ENCODE data around the gene TNXB. TPM values are rescaled to one million over a fixed set of nuclear protein-coding genes. Genes with fewer than 3 reads are reported as not detected.
A peak's percentile ranks its signal among the peaks of the same experiment; 100 is the strongest.

The TNXB gene
- total and polyA plus RNA-seq, 9 donors = 13.3 to 334 (median 146) TPM

DNA sequence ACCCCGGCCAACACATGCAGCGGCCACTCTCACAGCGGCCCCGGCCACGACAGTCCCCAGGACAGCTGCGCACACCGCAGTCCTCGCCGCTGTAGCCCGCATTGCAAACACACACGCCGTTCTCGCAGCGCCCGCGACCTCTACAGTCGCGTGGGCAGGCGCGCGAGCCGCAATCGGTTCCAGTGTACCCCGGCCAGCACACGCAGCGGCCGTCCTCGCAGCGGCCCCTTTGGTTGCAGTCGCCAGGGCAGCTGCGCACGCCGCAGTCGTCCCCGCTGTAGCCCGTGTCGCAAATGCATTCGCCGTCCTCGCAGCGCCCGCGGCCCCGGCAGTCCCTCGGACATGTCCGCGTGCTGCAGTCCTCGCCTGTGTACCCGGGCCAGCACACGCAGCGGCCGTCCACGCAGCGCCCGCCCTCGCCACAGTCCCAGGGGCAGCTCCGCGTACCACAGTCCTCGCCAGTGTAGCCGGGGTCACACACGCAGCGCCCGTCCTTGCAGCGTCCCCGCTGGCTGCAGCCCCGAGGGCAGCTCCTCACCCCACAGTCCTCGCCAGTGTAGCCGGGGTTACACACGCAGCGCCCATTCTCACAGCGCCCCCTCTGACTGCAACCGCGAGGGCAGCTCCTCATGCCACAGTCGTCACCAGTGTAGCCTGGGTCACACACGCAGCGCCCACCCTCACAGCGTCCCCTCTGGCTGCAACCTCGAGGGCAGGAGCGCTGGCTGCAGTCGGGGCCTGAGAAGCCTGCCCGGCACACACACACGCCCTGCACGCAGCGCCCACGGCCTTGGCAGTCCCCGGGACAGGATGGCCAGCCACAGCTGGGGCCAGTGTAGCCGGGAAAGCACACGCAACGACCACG lies 12.5 kb downstream of the TNXB start:
- 79 to 83% (median 82%) methylated on average over 79 to 90 of the region's 90 CpGs for WGBS, 3 donors
- no peaks in the 10 kb centered on the region for H3K27me3 ChIP-seq
- DNase-seq = no peak
- no peak for TF ChIP-seq POLR2A (IDR thresholded peaks at IDR 0.05)
- no peak for TF ChIP-seq CTCF (IDR thresholded peaks at IDR 0.05)
- no peak for TF ChIP-seq EP300 (IDR thresholded peaks at IDR 0.05)
- H3K36me3 ChIP-seq = no peaks in the 10 kb centered on the region
- H3K27ac ChIP-seq = no peak overlapping the region
- H3K9me3 ChIP-seq = no peaks in the 10 kb centered on the region
- intact Hi-C loops (cut with DNase I) = no loop called here
- H3K4me1 ChIP-seq (ENCODE audit: insufficient read depth) = peaks cover 16% of the 10 kb centered on the region
- H3K4me3 ChIP-seq = no peak overlapping the region

DNA sequence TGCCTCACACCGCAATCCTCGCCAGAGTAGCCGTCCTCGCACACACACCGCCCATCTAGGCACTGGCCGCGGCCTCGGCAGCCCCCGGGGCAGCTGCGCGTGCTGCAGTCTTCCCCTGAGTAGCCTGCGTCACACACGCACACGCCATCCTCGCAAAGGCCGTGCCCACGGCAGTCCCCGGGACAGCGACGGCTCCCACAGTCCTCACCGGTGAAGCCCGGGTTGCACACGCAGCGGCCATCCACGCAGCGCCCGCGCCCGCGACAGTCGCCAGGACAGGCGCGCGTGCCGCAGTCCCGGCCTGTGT lies 13.1 kb downstream of the TNXB start:
- intact Hi-C loops (cut with DNase I) = no loop called here
- H3K4me3 ChIP-seq = no peak overlapping the region
- H3K27ac ChIP-seq = no peak overlapping the region
- no peak for DNase-seq
- no peaks in the 10 kb centered on the region for H3K36me3 ChIP-seq
- 83 to 86% (median 84%) methylated on average over 36 of the region's 36 CpGs for WGBS, 3 donors
- no peaks in the 10 kb centered on the region for H3K9me3 ChIP-seq
- TF ChIP-seq EP300 (IDR thresholded peaks at IDR 0.05) = no peak
- TF ChIP-seq CTCF (IDR thresholded peaks at IDR 0.05) = no peak
- no peak for TF ChIP-seq POLR2A (IDR thresholded peaks at IDR 0.05)
- peaks cover 20% of the 10 kb centered on the region for H3K4me1 ChIP-seq (ENCODE audit: insufficient read depth)
- H3K27me3 ChIP-seq = no peaks in the 10 kb centered on the region

DNA sequence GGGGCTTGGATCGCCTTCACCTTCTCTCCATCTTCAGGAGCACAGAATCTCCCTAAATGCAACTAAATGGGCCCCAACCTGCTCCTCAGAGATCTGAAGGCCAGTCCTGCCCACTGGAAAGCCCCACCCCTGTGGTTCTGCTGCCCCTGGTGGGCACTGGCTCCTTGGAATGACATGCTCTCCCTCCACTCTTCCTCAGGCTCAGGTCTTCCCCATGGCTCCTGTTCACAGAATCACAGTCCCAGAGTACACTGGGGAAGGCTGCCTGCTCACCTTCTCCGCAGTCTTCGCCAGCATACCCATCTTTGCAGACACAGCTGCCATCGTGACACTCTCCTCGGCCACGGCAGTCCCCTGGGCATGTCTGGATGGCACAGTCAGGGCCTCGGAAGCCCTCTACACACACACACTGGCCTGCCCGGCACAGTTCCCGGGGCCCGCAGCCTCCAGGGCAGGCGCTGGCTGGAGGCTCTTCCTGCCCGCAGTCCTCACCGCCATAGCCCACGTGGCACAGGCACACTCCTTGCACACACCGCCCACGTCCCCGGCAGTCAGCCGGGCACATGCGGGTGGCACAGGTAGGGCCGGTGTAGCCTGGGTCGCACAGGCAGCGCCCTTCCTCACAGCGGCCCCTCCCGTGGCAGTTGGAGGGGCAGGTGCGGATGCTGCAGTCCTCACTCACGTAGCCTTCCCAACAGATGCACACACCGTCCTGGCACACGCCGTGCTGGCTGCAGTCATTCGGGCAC lies 13.6 kb downstream of the TNXB start:
- 90 to 92% (median 92%) methylated on average over 30 of the region's 30 CpGs for WGBS, 3 donors

More for the DNA sequence above, 13.6 kb downstream of the TNXB start:
- no peak for DNase-seq
- no peak for TF ChIP-seq POLR2A (IDR thresholded peaks at IDR 0.05)
- TF ChIP-seq CTCF (IDR thresholded peaks at IDR 0.05) = no peak
- TF ChIP-seq EP300 (IDR thresholded peaks at IDR 0.05) = no peak
- H3K9me3 ChIP-seq = no peaks in the 10 kb centered on the region
- H3K4me3 ChIP-seq = no peak overlapping the region
- H3K4me1 ChIP-seq (ENCODE audit: insufficient read depth) = peaks cover 20% of the 10 kb centered on the region
- intact Hi-C loops (cut with DNase I) = no loop called here
- no peaks in the 10 kb centered on the region for H3K27me3 ChIP-seq
- H3K27ac ChIP-seq = peak overlapping the region in 1 of 2 donors; percentile 72
- no peaks in the 10 kb centered on the region for H3K36me3 ChIP-seq
